ENCODE data around the gene FAM120A.
A peak's percentile ranks its signal among the peaks of the same experiment; 100 is the strongest.

FAM120A gene

DNA sequence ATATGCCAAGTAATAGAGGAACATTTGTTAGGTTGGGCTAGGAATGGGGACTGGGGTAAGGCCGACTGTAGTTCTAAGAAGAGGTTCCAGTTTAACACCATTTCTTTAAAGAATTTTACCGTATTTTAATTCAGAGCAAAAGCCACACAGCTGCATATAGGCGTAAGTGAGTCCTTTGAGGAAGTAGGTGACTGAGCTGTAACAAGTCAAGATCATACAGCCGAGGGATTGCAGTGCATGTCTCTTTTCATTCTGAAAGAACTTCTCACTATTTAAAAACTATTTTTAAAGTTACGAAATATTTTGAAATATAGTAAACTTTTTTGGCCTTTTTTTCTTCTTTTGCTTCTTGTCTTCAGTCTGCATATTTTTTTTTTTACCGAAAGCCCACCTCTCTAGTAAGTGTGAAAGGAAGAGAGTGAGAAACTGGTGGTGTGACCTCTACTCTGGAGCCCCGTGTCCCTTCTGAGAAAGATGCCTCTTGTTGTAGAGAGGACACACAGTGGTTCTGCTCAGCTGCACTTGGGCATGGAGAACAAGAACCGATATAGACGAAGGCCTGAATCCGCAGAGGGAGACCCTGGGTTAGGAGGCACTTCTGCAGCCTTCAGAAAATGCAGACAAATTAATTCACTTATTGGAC, 60.8 kb downstream of the FAM120A start:
- DNase-seq: peak; percentile 57 to 75 (median 70)

- no peak for DNase-seq
Observed at GRCh38 chr9:93513606-93514005, 62.1 kb downstream of the FAM120A start.

DNA sequence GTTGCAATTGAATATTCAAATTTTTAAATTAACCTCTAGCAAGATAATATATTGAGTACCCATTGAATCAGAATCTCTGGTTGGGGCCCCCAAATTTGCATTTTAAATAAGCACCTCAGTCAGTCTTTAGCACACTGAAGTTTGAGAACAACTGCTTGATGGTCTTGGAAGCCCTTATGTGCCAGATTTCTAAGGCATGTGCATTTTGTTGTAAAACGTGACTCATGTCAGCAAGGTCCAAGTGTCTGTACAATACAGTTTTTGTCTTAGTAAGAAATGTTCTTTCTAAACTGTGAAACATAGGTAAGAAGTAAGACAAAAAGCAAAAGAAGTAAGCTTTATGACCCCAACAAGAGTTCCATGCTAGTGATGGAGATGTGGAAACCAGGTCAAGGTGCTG, 65.8 kb downstream of the FAM120A start:
- no peak for DNase-seq

GRCh38 chr9:93520523-93520922, 69.0 kb downstream of the FAM120A start:
- DNase-seq: peak in 2 of 3 donors; percentile 13 to 22

- no peak for DNase-seq
Observed at GRCh38 chr9:93522736-93523135, 71.3 kb downstream of the FAM120A start.

DNA sequence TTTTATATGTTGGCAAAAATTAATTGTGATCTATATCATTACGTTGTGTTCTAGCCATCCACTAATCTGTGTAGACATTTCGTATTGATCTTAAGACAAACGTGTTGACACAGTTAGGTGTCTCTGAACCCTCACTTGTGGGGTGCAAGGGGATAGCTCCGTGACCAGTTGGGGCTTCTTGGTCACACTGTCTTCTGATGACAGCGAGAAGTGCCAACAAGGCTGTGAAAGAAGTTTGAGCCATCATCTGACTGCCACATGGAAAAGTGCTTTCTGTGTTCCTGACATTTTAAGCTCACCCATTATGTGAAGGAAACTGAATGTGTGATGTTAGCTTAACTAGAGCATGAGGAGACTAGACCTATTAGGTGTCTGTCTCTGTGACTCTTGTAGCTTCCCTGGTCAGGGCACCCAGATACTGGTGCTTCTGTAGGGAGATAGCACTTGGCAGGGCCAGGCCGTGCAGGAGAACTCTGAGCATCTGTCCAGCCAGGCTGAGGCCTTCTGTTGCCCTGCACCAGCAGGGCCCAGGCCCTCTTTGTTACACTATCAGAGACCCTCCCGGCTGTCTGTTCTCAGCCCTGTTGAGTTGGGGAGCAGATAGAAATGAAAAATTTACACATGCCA, 72.1 kb downstream of the FAM120A start:
- peak in 1 of 3 donors; percentile 5 for DNase-seq

GRCh38 chr9:93525476-93525875, 74.0 kb downstream of the FAM120A start:
- no peak for DNase-seq

- DNase-seq: no peak
Observed at GRCh38 chr9:93531374-93531773, 79.9 kb downstream of the FAM120A start.

DNA sequence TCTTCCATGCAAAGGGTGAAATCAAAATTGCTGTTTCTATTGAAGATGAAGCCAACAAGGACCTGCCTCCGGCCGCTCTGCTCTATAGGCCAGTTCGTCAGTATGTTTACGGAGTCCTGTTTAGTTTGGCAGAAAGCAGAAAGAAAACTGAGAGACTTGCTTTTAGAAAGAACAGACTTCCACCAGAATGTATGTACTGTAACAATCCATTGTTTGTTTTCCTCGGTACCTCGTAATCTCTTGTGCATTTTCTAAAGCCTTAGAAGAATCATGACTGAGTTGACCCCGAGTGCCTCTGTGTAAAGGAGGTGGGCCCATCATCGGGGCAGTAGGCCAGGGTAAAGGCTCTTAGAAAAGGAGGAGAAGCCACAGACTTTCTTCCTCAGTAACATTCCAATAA, 80.7 kb downstream of the FAM120A start:
- no peak for DNase-seq

- DNase-seq: no peak
Observed at GRCh38 chr9:93533863-93534262, 82.4 kb downstream of the FAM120A start.

- no peak for DNase-seq
Observed at GRCh38 chr9:93536167-93536566, 84.7 kb downstream of the FAM120A start.

GRCh38 chr9:93536874-93537273, 85.4 kb downstream of the FAM120A start:
- no peak for DNase-seq

- no peak for DNase-seq
Observed at GRCh38 chr9:93540305-93540704, 88.8 kb downstream of the FAM120A start.

GRCh38 chr9:93541005-93541404, 89.5 kb downstream of the FAM120A start:
- no peak for DNase-seq

DNA sequence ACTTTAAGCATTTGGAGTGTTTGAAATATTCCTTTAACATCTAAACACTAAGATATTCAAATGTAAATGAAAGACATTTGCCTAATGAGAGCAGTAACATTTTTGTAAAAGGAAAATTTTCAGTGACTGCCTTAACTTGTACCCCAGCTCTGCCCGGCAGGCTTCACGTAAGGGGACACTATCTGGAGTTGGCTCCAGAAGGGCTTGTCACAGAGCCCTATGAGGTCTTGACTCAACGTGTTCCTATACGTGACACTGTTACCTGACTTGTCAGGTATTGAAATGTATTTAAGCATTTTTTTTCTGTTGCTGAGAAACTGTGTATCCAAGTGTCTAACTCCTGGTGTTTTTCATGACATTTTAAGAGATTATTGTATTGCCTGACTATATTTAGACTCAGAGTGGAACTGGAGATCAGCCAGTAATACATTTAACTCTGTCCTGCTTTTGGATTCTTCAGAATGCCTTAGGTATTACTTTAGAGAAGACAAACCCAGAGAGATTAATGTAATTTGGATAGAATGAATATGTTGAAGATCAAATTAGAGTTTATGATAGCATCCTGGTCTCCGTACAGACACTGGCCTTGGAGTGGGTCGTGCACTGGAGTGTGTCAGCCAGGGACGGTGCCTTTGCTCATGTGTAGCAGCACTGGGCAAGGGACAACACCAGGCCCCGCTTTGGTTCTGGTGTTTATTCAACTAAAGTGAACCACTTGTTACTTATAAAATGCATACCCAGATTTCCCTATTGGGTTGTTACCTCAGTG, 90.3 kb downstream of the FAM120A start:
- DNase-seq: no peak

DNA sequence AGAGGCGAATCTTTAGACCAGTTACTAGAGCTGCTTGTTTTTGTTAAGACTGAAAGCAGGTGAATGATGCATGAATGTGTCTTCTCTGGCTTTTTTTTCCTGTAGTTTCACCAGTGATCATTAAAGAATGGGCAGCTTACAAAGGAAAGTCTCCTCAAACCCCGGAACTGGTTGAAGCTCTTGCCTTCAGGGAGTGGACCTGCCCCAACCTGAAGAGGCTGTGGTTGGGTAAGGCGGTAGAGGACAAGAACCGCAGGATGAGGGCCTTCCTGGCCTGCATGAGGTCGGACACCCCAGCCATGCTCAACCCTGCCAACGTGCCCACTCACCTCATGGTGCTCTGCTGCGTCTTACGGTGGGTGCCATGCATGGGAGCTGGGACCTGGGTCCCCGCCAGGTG, 91.6 kb downstream of the FAM120A start:
- DNase-seq: no peak

- DNase-seq: no peak
Observed at GRCh38 chr9:93546356-93546755, 94.9 kb downstream of the FAM120A start.

DNA sequence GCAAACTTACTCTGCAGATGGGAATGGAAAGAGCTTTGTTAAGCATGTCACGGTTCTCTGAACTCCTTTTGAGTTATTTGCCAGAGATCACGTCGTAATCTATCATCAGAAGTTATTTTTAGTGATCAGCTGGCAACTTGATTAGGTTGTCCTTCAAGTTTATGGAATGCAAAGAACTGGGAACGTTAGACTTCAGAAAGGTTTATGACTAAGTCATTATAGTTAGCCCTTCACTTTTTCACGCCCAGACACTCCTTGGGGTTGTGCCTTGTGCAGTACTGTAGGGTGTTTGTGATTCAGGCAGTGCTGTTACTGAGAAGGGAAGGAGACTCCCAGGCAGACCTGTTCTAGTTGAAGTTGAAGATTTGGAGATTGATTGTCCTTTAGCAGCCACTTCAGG, 98.1 kb downstream of the FAM120A start:
- DNase-seq: no peak

DNA sequence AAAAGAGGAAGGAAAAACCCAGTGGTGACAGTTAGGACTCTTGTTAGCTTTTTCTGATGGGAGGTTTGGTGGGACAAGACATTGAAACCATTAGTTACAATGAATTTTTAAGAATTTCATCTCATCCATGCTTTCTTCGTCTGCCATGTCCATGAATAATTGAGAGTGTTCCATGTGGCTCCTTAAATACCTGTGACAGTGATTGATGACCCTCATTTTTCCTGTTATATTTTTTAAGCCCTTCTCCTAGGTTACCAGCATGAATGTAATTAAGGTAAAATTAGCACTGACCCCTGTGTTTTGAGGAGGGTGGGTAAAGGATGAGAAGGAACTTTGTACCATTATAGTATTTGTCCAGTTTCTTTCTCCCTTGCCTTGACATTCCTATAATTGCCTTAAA, 101.4 kb downstream of the FAM120A start:
- DNase-seq: no peak

DNA sequence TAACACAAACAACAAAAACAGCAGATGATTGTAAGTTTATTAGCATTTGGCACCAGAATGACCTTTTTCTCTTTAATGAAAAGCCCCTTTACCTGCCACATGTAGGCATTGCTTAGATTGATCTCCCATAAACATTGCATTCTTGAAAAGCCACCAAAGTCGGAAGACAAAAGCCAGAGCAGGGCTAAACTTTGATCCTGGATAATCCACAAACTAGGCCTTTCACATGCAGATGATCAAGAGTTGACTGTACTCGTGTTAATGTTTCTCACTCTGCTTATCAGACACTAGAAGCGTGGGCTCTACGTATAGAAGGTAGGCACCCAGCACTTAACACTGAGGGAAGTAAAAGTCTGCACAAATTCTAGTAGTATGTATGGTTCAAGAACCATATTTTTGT, 103.9 kb downstream of the FAM120A start:
- DNase-seq: no peak

- no peak for DNase-seq
Observed at GRCh38 chr9:93557366-93558137, 106.1 kb downstream of the FAM120A start.

GRCh38 chr9:93558503-93558902, 107.0 kb downstream of the FAM120A start:
- DNase-seq: no peak

GRCh38 chr9:93560991-93561390, 109.5 kb downstream of the FAM120A start:
- no peak for DNase-seq
